ENCODE data around the gene CCNY.

Gene CCNY

DNA sequence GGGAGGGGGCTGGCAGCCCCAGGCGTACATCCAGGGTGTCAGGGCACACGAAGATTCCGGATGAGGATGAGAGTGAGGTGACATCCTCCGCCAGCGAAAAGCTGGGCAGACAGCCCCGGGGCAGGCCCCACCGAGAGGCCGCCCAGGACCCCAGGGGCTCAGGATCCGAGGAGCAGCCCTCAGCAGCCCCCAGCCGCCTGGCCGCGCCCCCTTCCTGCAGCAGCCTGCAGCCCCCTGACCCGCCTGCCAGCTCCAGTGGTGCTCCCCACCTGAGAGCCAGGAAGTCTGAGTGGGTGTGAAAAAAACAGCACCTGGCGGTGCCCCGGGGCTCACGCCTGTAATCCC is 272.0 kb downstream of the CCNY start:
- TF ChIP-seq CTCF (conservative IDR thresholded peaks at IDR 0.05), result no peak
- H3K27ac ChIP-seq, result peak overlapping the region; percentile 36; the same call in 1 of the 2 replicates

GRCh38 chr10:35611750-35612149 is 275.4 kb downstream of the CCNY start:
- peak overlapping the region; percentile 83 for H3K27ac ChIP-seq
- TF ChIP-seq CTCF (conservative IDR thresholded peaks at IDR 0.05), result no peak

DNA sequence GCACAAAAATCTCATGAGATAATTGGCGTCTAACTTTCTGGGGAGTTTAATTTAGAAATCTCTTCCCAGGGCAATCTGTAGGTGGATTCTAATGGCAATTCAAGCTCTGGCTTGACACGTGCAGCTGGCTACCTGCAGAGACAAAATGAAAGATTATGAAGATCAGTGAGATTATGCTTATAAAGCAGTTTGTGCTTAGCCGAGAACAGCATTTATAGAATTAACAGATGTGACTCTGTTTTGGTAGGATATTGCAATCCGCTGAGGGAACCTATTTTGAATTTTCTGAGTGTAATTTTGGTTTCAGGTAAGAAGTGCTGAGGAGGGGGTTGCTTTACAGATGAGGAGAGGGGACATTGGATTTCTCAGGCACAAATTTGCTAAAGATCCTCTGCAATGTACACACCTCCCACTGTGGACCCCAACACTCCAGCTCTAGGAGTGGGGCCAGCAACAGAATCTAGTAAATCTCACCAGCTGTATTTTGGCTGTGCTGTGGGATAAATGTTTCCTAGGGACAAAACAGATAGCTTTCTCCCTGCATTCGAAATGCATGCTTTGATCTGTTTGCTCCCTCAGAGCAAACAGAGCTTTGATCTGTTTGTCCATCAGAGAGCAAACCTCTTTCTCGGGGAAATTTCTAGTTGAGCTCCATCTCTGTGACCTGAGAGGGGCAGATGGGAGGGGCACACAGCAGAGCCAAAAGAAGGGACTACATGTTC is 276.2 kb downstream of the CCNY start:
- peak overlapping the region; percentile 83 for H3K27ac ChIP-seq

GRCh38 chr10:35613107-35613440 is 276.8 kb downstream of the CCNY start:
- peak overlapping the region; percentile 83 for H3K27ac ChIP-seq
- no peak for TF ChIP-seq CTCF (conservative IDR thresholded peaks at IDR 0.05)

More for the DNA sequence above, 276.2 kb downstream of the CCNY start:
- TF ChIP-seq CTCF (conservative IDR thresholded peaks at IDR 0.05), result no peak

- TF ChIP-seq CTCF (conservative IDR thresholded peaks at IDR 0.05), result peak; percentile 60
- H3K27ac ChIP-seq, result peak overlapping the region; percentile 83
These were observed 277.4 kb downstream of the CCNY start for GRCh38 chr10:35613597-35614226.

DNA sequence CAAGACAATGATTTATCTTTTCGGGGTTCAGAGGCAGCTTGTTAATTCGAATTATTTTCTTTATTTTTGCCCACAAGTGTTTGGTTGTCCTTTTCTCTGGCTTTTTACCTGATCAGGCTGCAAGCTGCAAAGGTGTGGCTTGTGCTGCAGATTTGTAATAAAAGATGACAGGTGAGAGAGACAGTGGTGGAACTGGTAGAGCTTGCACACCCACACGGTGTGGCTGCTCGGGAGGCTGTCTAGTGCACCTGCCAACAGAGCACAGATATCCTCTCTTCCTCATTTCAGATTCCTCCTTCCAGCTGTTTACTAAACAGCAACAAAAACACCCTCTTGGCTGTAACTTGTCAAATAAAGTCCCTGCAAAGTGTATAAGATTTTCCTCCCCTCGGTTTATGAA is 278.0 kb downstream of the CCNY start:
- no peak for TF ChIP-seq CTCF (conservative IDR thresholded peaks at IDR 0.05)
- H3K27ac ChIP-seq, result peak overlapping the region; percentile 83
